Stimulated activated naive B cell treated with anti-CD40 and anti-IgM and Interleukin-4, amounts not matched to agents 10 μg/mL and 1 μg/mL and 100 μg/mL, for 72 hours (primary cell): Measurements from ENCODE around the gene PARP14.
A peak's percentile ranks its signal among the peaks of the same experiment; 100 is the strongest.
"Not testable (repeated sequence)": the region's sequence is repeated elsewhere in the genome, so short reads cannot be mapped to it uniquely, and the experiment has no call there.

Experiments
- ATAC-seq, 2 donors: fragments of 150-1000 bp; cut with Tn5 transposase; replicated peaks; 2 replicates each; pipeline ENCODE4 v1.10.0; 2021; ENCODE audit warnings: moderate library complexity in 1 of 2
- DNase-seq: peaks from one replicate; pipeline ENCODE4 v3.0.0; 2021
- H3K27ac Mint-ChIP-seq: one replicate; pipeline ENCODE4 v1.8.0; 2022; ENCODE audit warnings: mild to moderate bottlenecking, mixed read lengths
- H3K27me3 Mint-ChIP-seq, 2 donors: one replicate each; pipeline ENCODE4 v1.8.0; 2022; ENCODE audit warnings: mixed read lengths in 2 of 2
- H3K36me3 Mint-ChIP-seq, 2 donors: one replicate each; pipeline ENCODE4 v1.8.0; 2022; ENCODE audit warnings: mixed read lengths in 2 of 2, mild to moderate bottlenecking in 1 of 2
- H3K4me1 Mint-ChIP-seq, 2 donors: one replicate each; pipeline ENCODE4 v1.8.0; 2022; ENCODE audit warnings: mixed read lengths in 2 of 2, mild to moderate bottlenecking in 1 of 2
- H3K4me3 Mint-ChIP-seq, 2 donors: one replicate each; pipeline ENCODE4 v1.8.0; 2022; ENCODE audit warnings: mild to moderate bottlenecking in 2 of 2, mixed read lengths in 2 of 2, moderate library complexity in 1 of 2
- H3K9me3 Mint-ChIP-seq, 2 donors: one replicate each; pipeline ENCODE4 v1.8.0; 2022; ENCODE audit warnings: mixed read lengths in 2 of 2, mild to moderate bottlenecking in 1 of 2

PARP14 gene

DNA sequence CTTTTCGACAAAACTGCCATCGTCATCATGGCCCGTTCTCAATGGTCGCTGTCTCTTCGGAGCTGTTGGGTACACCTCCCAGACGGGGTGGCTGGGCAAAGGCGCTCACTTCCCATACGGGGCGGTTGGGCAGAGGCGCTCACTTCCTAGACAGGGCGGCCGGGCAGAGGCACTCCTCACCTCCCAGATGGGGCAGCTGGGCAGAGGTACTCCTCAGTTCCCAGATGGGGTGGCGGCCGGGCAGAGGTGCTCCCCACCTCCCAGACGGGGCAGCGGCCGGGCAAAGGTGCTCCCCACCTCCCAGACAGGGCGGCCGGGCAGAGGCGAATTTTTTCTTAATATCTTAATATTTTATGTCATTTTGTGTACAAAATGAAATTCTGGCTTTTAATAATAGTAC, 44.5 kb downstream of the PARP14 start:
- H3K36me3 Mint-ChIP-seq = peaks cover 55 to 67% of the 10 kb centered on the region in 2 donors
- H3K9me3 Mint-ChIP-seq = peaks cover 4% of the 10 kb centered on the region in 2 donors
- H3K4me3 Mint-ChIP-seq = no peak overlapping the region
- peak overlapping the region; percentile 54 for H3K27ac Mint-ChIP-seq
- ATAC-seq (no peak), DNase-seq (no peak)
- peaks cover 9 to 16% of the 10 kb centered on the region in 2 donors for H3K4me1 Mint-ChIP-seq
- no peaks in the 10 kb centered on the region for H3K27me3 Mint-ChIP-seq

GRCh38 chr3:122727294-122727693, 46.7 kb downstream of the PARP14 start:
- Mint-ChIP-seq H3K9me3 (peaks cover 4% of the 10 kb centered on the region in 2 donors), H3K27me3 (no peaks in the 10 kb centered on the region), H3K4me3 (no peak overlapping the region), H3K27ac (peak overlapping the region; percentile 51), H3K4me1 (peaks cover 2 to 4% of the 10 kb centered on the region in 2 donors), H3K36me3 (peaks cover 55 to 65% of the 10 kb centered on the region in 2 donors)
- ATAC-seq (no peak), DNase-seq (no peak)

GRCh38 chr3:122727766-122728165, 47.1 kb downstream of the PARP14 start:
- H3K27me3 Mint-ChIP-seq = no peaks in the 10 kb centered on the region
- peaks cover 4% of the 10 kb centered on the region in 2 donors for H3K9me3 Mint-ChIP-seq
- DNase-seq (no peak), ATAC-seq (no peak)
- H3K4me1 Mint-ChIP-seq = peaks cover 2 to 7% of the 10 kb centered on the region in 2 donors
- peak overlapping the region; percentile 51 for H3K27ac Mint-ChIP-seq
- peaks cover 56 to 66% of the 10 kb centered on the region in 2 donors for H3K36me3 Mint-ChIP-seq
- no peak overlapping the region for H3K4me3 Mint-ChIP-seq

GRCh38 chr3:122728186-122728585, 47.5 kb downstream of the PARP14 start:
- H3K4me3 Mint-ChIP-seq = no peak overlapping the region
- no peaks in the 10 kb centered on the region for H3K27me3 Mint-ChIP-seq
- ATAC-seq (no peak), DNase-seq (no peak)
- H3K4me1 Mint-ChIP-seq = peaks cover 2 to 10% of the 10 kb centered on the region in 2 donors
- peaks cover 4% of the 10 kb centered on the region in 2 donors for H3K9me3 Mint-ChIP-seq
- peaks cover 55 to 63% of the 10 kb centered on the region in 2 donors for H3K36me3 Mint-ChIP-seq
- peak overlapping the region; percentile 51 for H3K27ac Mint-ChIP-seq

DNA sequence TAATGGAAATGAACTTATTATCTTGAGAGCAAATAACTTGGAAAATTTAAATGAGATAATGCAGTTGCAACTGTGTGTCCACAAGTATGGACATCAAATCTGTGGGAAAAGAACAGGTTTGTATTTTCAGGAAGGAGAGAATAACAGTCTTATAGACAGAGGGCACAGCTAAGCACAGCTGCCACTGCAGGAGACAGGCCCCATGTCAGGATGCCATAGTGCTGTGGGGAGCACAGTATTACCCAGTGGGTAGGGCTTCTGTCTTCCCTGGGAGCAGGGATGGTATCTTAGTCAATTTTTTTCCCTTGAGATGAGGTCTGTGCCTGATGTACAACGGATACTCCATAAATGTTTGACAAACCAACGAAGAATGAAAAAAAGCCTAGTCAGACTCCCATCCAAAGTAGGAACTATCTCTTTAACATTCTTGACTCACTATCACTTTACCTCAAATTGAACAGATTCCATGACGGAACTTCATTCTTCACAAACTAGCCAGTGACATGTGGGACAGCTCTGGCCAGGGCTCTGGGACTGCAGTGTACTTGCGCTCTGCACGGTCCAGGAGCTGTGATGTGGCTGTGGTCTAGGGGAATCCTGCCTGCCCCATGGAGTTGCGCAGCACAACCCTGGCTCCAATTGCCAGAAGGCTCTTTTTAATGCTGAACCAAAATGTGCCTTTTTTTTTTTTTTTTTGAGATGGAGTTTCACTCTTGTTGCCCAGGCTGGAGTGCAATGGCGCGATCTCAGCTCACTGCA, 48.3 kb downstream of the PARP14 start:
- DNase-seq (no peak), ATAC-seq (no peak)
- Mint-ChIP-seq H3K27ac (peak overlapping the region; percentile 81), H3K36me3 (peaks cover 55 to 61% of the 10 kb centered on the region in 2 donors), H3K27me3 (no peaks in the 10 kb centered on the region), H3K4me3 (no peak overlapping the region), H3K9me3 (peaks cover 4% of the 10 kb centered on the region in 2 donors), H3K4me1 (peaks cover 2 to 10% of the 10 kb centered on the region in 2 donors)

DNA sequence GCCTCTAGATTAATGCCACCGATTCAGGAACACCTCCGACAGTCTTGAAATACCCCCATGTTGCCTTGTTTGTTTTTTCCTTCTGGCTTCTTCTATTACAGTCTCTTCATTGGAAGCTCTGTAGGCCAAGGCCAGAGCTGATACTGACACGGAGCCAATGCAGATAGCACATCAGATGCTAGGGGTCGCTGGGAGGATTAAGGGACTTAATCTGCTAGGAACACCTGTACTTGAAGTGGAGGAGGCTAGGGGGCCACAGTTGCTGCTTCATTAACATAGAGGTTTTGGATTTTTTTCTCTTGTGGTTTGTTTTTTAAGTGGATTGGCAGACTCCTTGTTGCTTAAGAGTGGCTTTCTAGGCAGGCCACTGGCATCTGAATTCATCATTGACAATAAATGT, 49.6 kb downstream of the PARP14 start:
- Mint-ChIP-seq H3K27me3 (no peaks in the 10 kb centered on the region), H3K4me3 (no peak overlapping the region), H3K4me1 (peaks cover 2 to 10% of the 10 kb centered on the region in 2 donors), H3K27ac (peak overlapping the region; percentile 28), H3K36me3 (peaks cover 50 to 54% of the 10 kb centered on the region in 2 donors), H3K9me3 (peaks cover 2 to 4% of the 10 kb centered on the region in 2 donors)
- DNase-seq (no peak), ATAC-seq (no peak)

DNA sequence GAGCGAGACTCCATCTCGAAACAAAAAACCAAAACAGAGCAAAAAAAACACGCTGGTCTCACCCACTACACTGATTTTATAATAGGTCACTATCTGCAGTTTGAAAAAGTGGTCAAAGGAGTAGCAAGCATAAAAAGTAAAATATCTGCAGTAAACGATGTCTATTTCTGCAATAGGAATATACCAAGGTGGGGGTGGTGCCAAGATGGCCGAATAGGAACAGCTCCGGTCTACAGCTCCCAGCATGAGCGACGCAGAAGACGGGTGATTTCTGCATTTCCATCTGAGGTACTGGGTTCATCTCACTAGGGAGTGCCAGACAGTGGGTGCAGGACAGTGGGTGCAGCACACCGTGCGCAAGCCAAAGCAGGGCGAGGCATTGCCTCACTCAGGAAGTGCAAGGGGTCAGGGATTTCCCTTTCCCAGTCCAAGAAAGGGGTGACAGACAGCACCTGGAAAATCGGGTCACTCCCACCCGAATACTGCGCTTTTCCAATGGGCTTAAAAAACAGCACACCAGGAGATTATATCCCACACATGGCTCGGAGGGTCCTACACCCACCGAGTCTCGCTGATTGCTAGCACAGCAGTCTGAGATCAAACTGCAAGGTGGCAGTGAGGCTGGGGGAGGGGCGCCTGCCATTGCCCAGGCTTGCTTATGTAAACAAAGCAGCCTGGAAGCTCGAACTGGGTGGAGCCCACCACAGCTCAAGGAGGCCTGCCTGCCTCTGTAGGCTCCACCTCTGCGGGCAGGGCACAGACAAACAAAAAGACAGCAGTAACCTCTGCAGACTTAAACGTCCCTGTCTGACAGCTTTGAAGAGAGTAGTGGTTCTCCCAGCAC, 52.3 kb downstream of the PARP14 start:
- not testable (repeated sequence) for H3K4me1 Mint-ChIP-seq
- H3K36me3 Mint-ChIP-seq = peaks cover 34 to 37% of the 10 kb centered on the region in 2 donors

DNA sequence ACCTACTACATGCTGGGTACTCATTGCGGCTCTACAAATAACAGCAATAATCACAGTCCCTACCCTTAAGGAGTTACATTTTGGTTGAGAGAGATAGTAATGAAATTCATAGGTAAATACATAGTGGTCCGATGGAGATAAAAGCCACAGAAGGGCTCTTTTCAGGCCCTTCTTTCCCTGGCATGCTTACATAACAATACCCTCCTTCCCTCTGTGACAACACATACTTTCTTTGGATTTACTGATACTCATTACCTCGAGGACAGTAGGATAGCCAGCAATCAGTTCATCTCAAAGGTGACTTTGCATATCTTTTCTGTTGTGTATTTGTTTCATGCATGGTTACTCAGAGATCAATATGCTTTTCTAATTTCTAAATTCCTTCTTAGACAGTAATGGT, 58.5 kb downstream of the PARP14 start:
- peaks cover 20 to 46% of the 10 kb centered on the region in 2 donors for H3K36me3 Mint-ChIP-seq
- H3K4me1 Mint-ChIP-seq = peaks cover 0 to 2% of the 10 kb centered on the region in 2 donors
- no peak for DNase-seq
- H3K9me3 Mint-ChIP-seq = no peaks in the 10 kb centered on the region
- H3K27me3 Mint-ChIP-seq = no peaks in the 10 kb centered on the region
- no peak overlapping the region for H3K4me3 Mint-ChIP-seq
- no peak overlapping the region for H3K27ac Mint-ChIP-seq
- no peak for ATAC-seq

More for the DNA sequence above, 52.3 kb downstream of the PARP14 start:
- not testable (repeated sequence) for H3K27me3 Mint-ChIP-seq, DNase-seq, H3K4me3 Mint-ChIP-seq, H3K9me3 Mint-ChIP-seq, ATAC-seq
- H3K27ac Mint-ChIP-seq = peak overlapping the region; percentile 25

DNA sequence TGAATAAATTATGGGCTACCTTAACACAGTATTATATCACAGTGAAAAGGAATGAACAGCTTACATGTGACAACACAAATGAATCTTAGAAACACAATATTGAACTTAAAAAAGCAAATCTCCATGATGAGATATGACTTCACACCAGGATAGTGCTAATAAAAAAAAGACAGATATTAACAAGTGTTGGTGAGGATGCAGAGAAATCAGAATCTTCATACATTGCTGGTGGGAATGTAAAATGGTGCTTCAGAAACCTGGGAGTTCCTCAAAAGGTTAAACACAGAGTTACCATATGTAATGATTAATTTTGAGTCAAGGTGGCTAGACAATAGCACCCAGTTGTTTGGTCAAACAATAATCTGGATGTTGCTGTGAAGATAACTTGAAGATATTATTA, 61.6 kb downstream of the PARP14 start:
- ATAC-seq = no peak

GRCh38 chr3:122743581-122744120, 63.0 kb downstream of the PARP14 start:
- ATAC-seq = no peak
- Mint-ChIP-seq H3K27me3 (no peaks in the 10 kb centered on the region), H3K4me1 (peaks cover 0 to 4% of the 10 kb centered on the region in 2 donors), H3K4me3 (no peak overlapping the region), H3K9me3 (no peaks in the 10 kb centered on the region), H3K36me3 (peaks cover 26 to 56% of the 10 kb centered on the region in 2 donors), H3K27ac (no peak overlapping the region)
- no peak for DNase-seq

More for the DNA sequence above, 61.6 kb downstream of the PARP14 start:
- no peaks in the 10 kb centered on the region for H3K9me3 Mint-ChIP-seq
- no peaks in the 10 kb centered on the region for H3K27me3 Mint-ChIP-seq
- no peak overlapping the region for H3K27ac Mint-ChIP-seq
- no peak for DNase-seq
- H3K36me3 Mint-ChIP-seq = peaks cover 26 to 58% of the 10 kb centered on the region in 2 donors
- peaks cover 0 to 4% of the 10 kb centered on the region in 2 donors for H3K4me1 Mint-ChIP-seq
- H3K4me3 Mint-ChIP-seq = no peak overlapping the region

DNA sequence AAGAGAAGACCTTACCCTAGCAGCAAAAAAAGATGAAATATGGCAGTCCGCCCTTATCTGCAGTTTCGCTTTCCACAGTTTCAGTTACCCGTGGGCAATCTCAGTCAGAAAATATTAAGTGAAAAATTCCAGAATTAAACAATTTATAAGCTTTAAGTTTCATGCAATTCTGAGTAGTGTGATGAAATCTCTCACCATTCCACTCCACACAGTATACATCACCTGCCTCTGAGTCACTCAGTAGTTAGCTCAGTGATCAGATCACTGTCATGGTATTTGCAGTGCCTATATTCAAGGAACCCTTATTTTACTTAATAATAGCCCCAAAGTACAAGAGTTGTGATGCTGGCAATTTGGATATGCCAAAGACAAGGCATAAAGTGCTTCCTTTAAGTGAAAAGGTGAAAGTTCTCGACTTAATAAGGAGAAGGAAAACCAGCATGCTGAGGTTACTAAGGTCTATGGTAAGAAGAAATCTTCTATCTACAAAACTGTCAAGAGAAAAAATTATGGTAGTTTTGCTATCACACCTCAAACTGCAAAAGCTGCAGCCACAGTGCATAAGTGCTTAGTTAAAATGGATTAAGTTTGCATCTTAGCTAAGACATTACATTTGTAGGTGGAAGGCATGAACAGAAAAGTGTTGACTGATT, 64.9 kb downstream of the PARP14 start:
- no peak for ATAC-seq

GRCh38 chr3:122747295-122747694, 66.7 kb downstream of the PARP14 start:
- not testable (repeated sequence) for H3K9me3 Mint-ChIP-seq, H3K27me3 Mint-ChIP-seq

More for the DNA sequence above, 64.9 kb downstream of the PARP14 start:
- DNase-seq = no peak
- Mint-ChIP-seq H3K27me3 (no peaks in the 10 kb centered on the region), H3K27ac (no peak overlapping the region), H3K36me3 (peaks cover 19 to 43% of the 10 kb centered on the region in 2 donors), H3K4me3 (no peak overlapping the region), H3K9me3 (no peaks in the 10 kb centered on the region), H3K4me1 (peaks cover 0 to 3% of the 10 kb centered on the region in 2 donors)

GRCh38 chr3:122748347-122748746, 67.7 kb downstream of the PARP14 start:
- peaks cover 0 to 2% of the 10 kb centered on the region in 2 donors for H3K4me1 Mint-ChIP-seq
- no peak overlapping the region for H3K27ac Mint-ChIP-seq
- DNase-seq (no peak), ATAC-seq (no peak)
- no peak overlapping the region for H3K4me3 Mint-ChIP-seq
- no peaks in the 10 kb centered on the region for H3K27me3 Mint-ChIP-seq
- peaks cover 17 to 37% of the 10 kb centered on the region in 2 donors for H3K36me3 Mint-ChIP-seq
- no peaks in the 10 kb centered on the region for H3K9me3 Mint-ChIP-seq

More at GRCh38 chr3:122747295-122747694, 66.7 kb downstream of the PARP14 start:
- not testable (repeated sequence) for H3K4me1 Mint-ChIP-seq, H3K27ac Mint-ChIP-seq, H3K4me3 Mint-ChIP-seq, DNase-seq, ATAC-seq
- peaks cover 16 to 41% of the 10 kb centered on the region in 2 donors for H3K36me3 Mint-ChIP-seq

GRCh38 chr3:122754929-122755328, 74.3 kb downstream of the PARP14 start:
- peaks cover 0 to 1% of the 10 kb centered on the region in 2 donors for H3K4me1 Mint-ChIP-seq
- ATAC-seq (peak; percentile 80 to 87), DNase-seq (no peak)
- no peak overlapping the region for H3K27ac Mint-ChIP-seq
- peaks cover 33 to 46% of the 10 kb centered on the region in 2 donors for H3K36me3 Mint-ChIP-seq
- H3K9me3 Mint-ChIP-seq = no peaks in the 10 kb centered on the region
- no peaks in the 10 kb centered on the region for H3K27me3 Mint-ChIP-seq
- no peak overlapping the region for H3K4me3 Mint-ChIP-seq
